Stimulated activated CD8-positive, alpha-beta memory T cell treated with anti-CD3 and anti-CD28 coated beads, Interleukin-2, amount 100 ng/mL, for 1 hour (primary cell): ENCODE results near the gene HOXC10.
A peak's percentile ranks its signal among the peaks of the same experiment; 100 is the strongest.

Source experiments
- DNase-seq, 2 donors: peaks; one replicate each; pipeline ENCODE4 v3.0.0-alpha.2; 2020; ENCODE audit warnings: low read depth in 2 of 2

The HOXC10 gene

GRCh38 chr12:54016478-54016964, 31.6 kb downstream of the HOXC10 start:
- no peak for DNase-seq

- no peak for DNase-seq
Measured at GRCh38 chr12:54017027-54017788, 32.3 kb downstream of the HOXC10 start.

- DNase-seq, result peak; percentile 35 to 63
Measured at GRCh38 chr12:54017878-54018467, 33.0 kb downstream of the HOXC10 start.

- DNase-seq, result no peak
Measured at GRCh38 chr12:54018468-54018984, 33.6 kb downstream of the HOXC10 start.

- no peak for DNase-seq
Measured at GRCh38 chr12:54019091-54019811, 34.3 kb downstream of the HOXC10 start.

GRCh38 chr12:54019924-54020590, 35.1 kb downstream of the HOXC10 start:
- no peak for DNase-seq

GRCh38 chr12:54020591-54021405, 35.9 kb downstream of the HOXC10 start:
- DNase-seq, result no peak

- DNase-seq, result no peak
Measured at GRCh38 chr12:54021432-54022013, 36.6 kb downstream of the HOXC10 start.

GRCh38 chr12:54022960-54023884, 38.3 kb downstream of the HOXC10 start:
- DNase-seq, result no peak

GRCh38 chr12:54024127-54024526, 39.2 kb downstream of the HOXC10 start:
- no peak for DNase-seq

- no peak for DNase-seq
Measured at GRCh38 chr12:54024581-54025305, 39.8 kb downstream of the HOXC10 start.

GRCh38 chr12:54025499-54026405, 40.8 kb downstream of the HOXC10 start:
- DNase-seq, result no peak

- DNase-seq, result no peak
Measured at GRCh38 chr12:54026640-54027441, 41.9 kb downstream of the HOXC10 start.

GRCh38 chr12:54027442-54027786, 42.5 kb downstream of the HOXC10 start:
- DNase-seq, result no peak

GRCh38 chr12:54028314-54029201, 43.6 kb downstream of the HOXC10 start, which contains the start of gene HOXC6:
Gene HOXC6 (plus strand): TSS chr12:54028440. CDS start chr12:54028522, 82 bp downstream.
- DNase-seq, result no peak
